Heart right ventricle (tissue), 16 donors: Measurements from ENCODE around the gene ARHGEF10L. TPM values are rescaled to one million over a fixed set of nuclear protein-coding genes. Genes with fewer than 3 reads are reported as not detected.

ENCODE experiments used
- ATAC-seq, 8 donors: fragments of 200-7000 bp; cut with Tn5 transposase; one replicate each; pipeline ENCODE4 v1.9.1; 2020; ENCODE audit warnings: mild to moderate bottlenecking in 8 of 8, moderate library complexity in 8 of 8, moderate number of reproducible peaks in 1 of 8
- DNase-seq, 2 donors: peaks; one replicate each; pipeline ENCODE4 v3.0.0-alpha.2; 2020
- H3K27ac ChIP-seq, 10 donors: fragments of 200-600 bp; sonication (generic) in 2 of 10; one replicate each; pipeline versions ENCODE4 v1.5.0 to v1.8.0; 2020 to 2022; ENCODE audit warnings: mild to moderate bottlenecking in 3 of 10
- H3K27me3 ChIP-seq, 7 donors: fragments of 200-600 bp; one replicate each; pipeline ENCODE4 v1.8.0; 2021 to 2022; ENCODE audit warnings: mild to moderate bottlenecking in 2 of 7
- H3K36me3 ChIP-seq, 9 donors: fragments of 200-600 bp; sonication (generic) in 1 of 9; one replicate each; pipeline versions ENCODE4 v1.5.0 to v1.8.0; 2020 to 2022; ENCODE audit warnings: mild to moderate bottlenecking in 2 of 9
- H3K4me1 ChIP-seq, 9 donors: fragments of 200-600 bp; sonication (generic) in 1 of 9; one replicate each; pipeline versions ENCODE4 v1.5.0 to v1.8.0; 2020 to 2022; ENCODE audit warnings: mild to moderate bottlenecking in 4 of 9
- H3K4me3 ChIP-seq, 10 donors: fragments of 200-600 bp; sonication (generic) in 2 of 10; one replicate each; pipeline versions ENCODE4 v1.5.0 to v1.8.0; 2020 to 2022; ENCODE audit warnings: mild to moderate bottlenecking in 7 of 10, moderate library complexity in 2 of 10
- H3K9me3 ChIP-seq, 11 donors: fragments of 200-600 bp in 10 of 11; sonication (generic) in 2 of 11; one replicate each; pipeline versions ENCODE4 v1.5.0 to v1.8.0; 2013 to 2022; ENCODE audit warnings: mild to moderate bottlenecking in 2 of 11, control low read depth in 1 of 11, moderate library complexity in 1 of 11
- WGBS, 2 donors: extraction: QIAGEN DNeasy Blood & Tissue Kit; methylation state at CpG; one replicate each; pipeline ENCODE4 v1.1.7; 2013; ENCODE audit warnings: inconsistent platforms in 1 of 2; 5-methylcytosine and 5-hydroxymethylcytosine counted together
- intact Hi-C, 10 donors: fragments of 100-400 bp; cut with DNase I; formaldehyde crosslinking; loops; one replicate each; pipeline versions ENCODE4 v1.11.1 to v1.14.2; 2022
- polyA plus RNA-seq, 2 donors: library from polyadenylated mRNA; stranded (reverse); fragments of 200-250 nt; gene quantifications; one replicate each; pipeline ENCODE4 v1.2.3, GENCODE V29; 2013
- total RNA-seq, 10 donors: library from RNA; stranded (reverse); fragmentation: NEBNext Ultra II Directional in 3 of 10; extraction: Animal tissue kit (Norgen Biotek cat#: 25700) in 3 of 10; gene quantifications; one replicate each; pipeline versions ENCODE4 v1.2.1 to v1.2.4, GENCODE V29; 2021 to 2023
- TF ChIP-seq, protein P1 (sequence below), 9 donors: fragments of 200-600 bp; sonication (generic) in 2 of 9; IDR thresholded peaks; one replicate each; pipeline versions ENCODE4 v1.5.0 to v1.8.0; 2021 to 2022; ENCODE audit warnings: antibody characterized with exemption in 9 of 9, mild to moderate bottlenecking in 5 of 9, moderate library complexity in 1 of 9
- donor health status: Arrhythmogenic right ventricular cardiomyopathy.
- donor health status: ischemic (EF 13 %, LVEDD 7.1; RV severe dilation, severe dysfunction).
- donor health status: healthy with polysubstance abuse.
- donor health status: DM: no; HTN: yes; CAD: no.
- donor health status: DM: no; HTN: no; CAD: no.
- donor health status: ischemic (EF 25% LVEDD 6.9; RV normal size, moderate dysfunction).
- donor health status: ischemic (EF 25% LVEDD 5.7; RV mildly dilated, moderate dysfunction).
- donor health status: healthy.
- donor health status: DM: yes; HTN: yes; CAD: no.
- donor health status: Ischemic cardiomyopathy.
- donor health status: ischemic (EF 35%, LVEDD 5.7; RV mildly dilated, moderate dysfunction).
- donor health status: nonischemic (EF 11% LVEDD 7.7; RV severe dilation, severe dysfunction).
- donor health status: DM: yes; HTN: yes; CAD: no.
- donor health status: PGD.
- donor health status: ischemic (EF 29% LVEDD 5.4; RV normal size, mild dysfunction).
- donor health status: nonischemic (EF 23%, LVEDD 6.1; RV moderate dilation, normal function).

ARHGEF10L gene
- total and polyA plus RNA-seq, 12 donors, result 45.4 to 68.4 (median 50.6) TPM

DNA sequence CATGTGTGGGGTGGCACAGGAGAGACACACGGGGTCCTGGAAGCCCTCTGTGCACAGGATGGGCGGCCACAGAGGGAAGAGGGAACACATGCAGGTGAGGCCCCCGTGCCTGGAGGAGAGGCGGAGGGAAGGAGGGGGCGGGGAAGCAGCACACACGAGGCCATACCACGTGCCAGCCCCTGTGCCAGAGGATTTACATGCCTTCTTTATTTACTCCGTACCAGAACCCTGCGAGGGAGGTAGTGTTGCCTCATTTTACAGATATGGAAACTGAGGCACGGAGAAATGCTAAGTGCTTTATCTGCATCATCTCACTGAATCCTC is 56.1 kb downstream of the ARHGEF10L start:
- no peaks in the 10 kb centered on the region for H3K27me3 ChIP-seq
- no peaks in the 10 kb centered on the region for H3K9me3 ChIP-seq
- TF ChIP-seq, protein P1, sequence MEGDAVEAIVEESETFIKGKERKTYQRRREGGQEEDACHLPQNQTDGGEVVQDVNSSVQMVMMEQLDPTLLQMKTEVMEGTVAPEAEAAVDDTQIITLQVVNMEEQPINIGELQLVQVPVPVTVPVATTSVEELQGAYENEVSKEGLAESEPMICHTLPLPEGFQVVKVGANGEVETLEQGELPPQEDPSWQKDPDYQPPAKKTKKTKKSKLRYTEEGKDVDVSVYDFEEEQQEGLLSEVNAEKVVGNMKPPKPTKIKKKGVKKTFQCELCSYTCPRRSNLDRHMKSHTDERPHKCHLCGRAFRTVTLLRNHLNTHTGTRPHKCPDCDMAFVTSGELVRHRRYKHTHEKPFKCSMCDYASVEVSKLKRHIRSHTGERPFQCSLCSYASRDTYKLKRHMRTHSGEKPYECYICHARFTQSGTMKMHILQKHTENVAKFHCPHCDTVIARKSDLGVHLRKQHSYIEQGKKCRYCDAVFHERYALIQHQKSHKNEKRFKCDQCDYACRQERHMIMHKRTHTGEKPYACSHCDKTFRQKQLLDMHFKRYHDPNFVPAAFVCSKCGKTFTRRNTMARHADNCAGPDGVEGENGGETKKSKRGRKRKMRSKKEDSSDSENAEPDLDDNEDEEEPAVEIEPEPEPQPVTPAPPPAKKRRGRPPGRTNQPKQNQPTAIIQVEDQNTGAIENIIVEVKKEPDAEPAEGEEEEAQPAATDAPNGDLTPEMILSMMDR (IDR thresholded peaks at IDR 0.05), result no peak
- H3K4me3 ChIP-seq, result no peak overlapping the region
- intact Hi-C loops, result no loop called here
- H3K4me1 ChIP-seq, result peaks cover 10 to 78% (median 32%) of the 10 kb centered on the region in 9 donors
- DNase-seq, result no peak
- peak overlapping the region in 3 of 10 donors; percentile 34 to 55 (median 51) for H3K27ac ChIP-seq
- H3K36me3 ChIP-seq, result no peaks in the 10 kb centered on the region
- no peak for ATAC-seq
- 77 to 85% methylated on average over 10 of the region's 10 CpGs for WGBS, 2 donors

DNA sequence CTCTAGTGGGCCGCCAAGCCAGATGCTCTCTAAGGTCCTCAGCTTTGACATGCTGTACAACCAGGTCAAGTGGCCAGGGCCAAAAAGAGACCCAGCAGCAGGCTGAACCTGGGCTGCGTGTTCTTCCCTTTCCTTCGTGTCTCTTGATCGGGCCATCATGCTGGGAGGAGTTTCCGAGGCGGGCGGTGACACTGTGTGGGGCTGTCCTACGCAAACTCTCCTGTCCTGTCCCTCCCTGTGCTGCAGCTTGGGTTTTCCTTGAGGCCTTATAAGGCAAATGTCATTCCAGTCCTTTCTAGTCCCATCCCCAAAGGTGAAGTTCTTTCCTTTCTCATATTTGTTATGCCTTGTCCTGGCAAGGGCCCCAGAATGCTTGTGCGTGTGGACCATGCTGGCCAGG is 56.7 kb downstream of the ARHGEF10L start:
- Histone ChIP-seq H3K4me1 (peaks cover 10 to 75% (median 32%) of the 10 kb centered on the region in 9 donors), H3K4me3 (no peak overlapping the region), H3K36me3 (no peaks in the 10 kb centered on the region), H3K27me3 (no peaks in the 10 kb centered on the region), H3K27ac (peak overlapping the region in 3 of 10 donors; percentile 34 to 55 (median 51)), H3K9me3 (no peaks in the 10 kb centered on the region)
- 71 to 80% methylated on average over 9 of the region's 9 CpGs for WGBS, 2 donors
- ATAC-seq (peak in 2 of 8 donors; percentile 17 to 31), DNase-seq (no peak)
- TF ChIP-seq, protein P1 (IDR thresholded peaks at IDR 0.05), result no peak
- intact Hi-C loops, result no loop called here

DNA sequence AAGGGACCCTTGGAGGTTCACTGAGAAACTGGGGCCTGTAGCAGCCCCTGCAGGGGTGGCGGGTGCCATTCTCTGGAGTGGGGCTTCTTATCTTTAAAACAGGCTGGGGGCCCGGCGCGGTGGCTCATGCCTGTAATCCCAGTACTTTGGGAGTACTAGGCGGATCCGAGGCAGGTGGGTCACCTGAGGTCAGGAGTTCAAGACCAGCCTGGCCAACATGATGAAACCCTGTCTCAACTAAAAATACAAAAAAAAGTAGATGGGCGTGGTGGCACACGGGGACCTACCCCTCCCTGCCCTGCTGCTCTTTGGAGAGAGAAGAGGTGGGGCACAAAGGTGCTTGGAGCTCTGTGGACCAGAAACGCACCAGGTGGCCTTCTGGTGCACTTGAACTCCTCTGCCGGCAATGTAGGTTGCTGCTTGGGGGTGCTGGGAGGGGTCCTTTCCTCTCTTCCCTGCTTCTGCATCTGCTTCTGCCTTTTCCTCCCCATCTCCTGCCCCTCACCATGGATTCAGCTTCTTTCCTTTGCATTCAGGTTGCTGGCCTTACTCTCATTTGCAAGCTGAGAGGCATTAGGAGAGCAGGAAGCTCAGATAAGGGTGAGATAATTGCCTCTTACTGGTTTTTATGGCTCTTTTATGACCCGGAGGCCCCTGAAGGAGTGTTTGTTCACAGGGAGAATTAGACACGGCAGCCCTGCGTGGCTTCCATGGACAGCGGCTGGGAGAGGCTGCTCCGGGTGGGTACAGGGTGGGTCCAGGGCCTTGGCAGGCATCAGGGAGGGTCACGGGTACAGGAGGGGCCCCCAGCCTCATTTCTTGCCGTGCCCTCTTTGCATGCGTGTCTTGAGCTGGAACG is 57.4 kb downstream of the ARHGEF10L start:
- DNase-seq (no peak), ATAC-seq (no peak)
- H3K27ac ChIP-seq, result peak overlapping the region in 3 of 10 donors; percentile 34 to 55 (median 51)
- 68 to 73% methylated on average over 19 of the region's 19 CpGs for WGBS, 2 donors
- no peaks in the 10 kb centered on the region for H3K9me3 ChIP-seq
- H3K4me1 ChIP-seq, result peaks cover 10 to 69% (median 32%) of the 10 kb centered on the region in 9 donors
- H3K27me3 ChIP-seq, result no peaks in the 10 kb centered on the region
- H3K4me3 ChIP-seq, result no peak overlapping the region
- no peaks in the 10 kb centered on the region for H3K36me3 ChIP-seq
- intact Hi-C loops, result no loop called here
- TF ChIP-seq, protein P1 (IDR thresholded peaks at IDR 0.05), result no peak

DNA sequence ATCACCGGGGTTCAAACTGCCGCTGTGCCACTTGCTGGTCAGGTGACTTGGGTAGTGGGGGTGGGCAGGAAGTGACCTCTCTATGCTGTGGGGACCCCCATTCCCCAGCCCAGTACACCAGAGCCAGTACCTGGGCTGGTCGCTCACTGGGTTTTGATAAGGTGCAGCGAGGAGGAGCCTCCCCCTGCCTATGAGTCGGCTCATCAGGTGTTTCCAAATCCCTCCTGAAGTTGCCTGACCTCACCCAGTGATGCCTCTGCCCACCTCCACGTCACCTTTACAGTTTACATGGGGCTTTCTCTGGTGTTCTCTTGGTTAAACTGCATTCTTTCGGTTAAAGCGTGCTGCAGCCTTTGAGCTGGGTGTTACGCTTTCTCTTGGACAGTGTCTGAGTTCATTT is 58.2 kb downstream of the ARHGEF10L start:
- WGBS, 2 donors, result 93 to 95% methylated on average over 9 of the region's 9 CpGs
- H3K9me3 ChIP-seq, result no peaks in the 10 kb centered on the region
- H3K36me3 ChIP-seq, result no peaks in the 10 kb centered on the region
- DNase-seq, result no peak
- no peak overlapping the region for H3K4me3 ChIP-seq
- H3K27ac ChIP-seq, result no peak overlapping the region
- TF ChIP-seq, protein P1 (IDR thresholded peaks at IDR 0.05), result no peak
- intact Hi-C loops, result no loop called here
- H3K4me1 ChIP-seq, result peaks cover 8 to 62% (median 25%) of the 10 kb centered on the region in 9 donors
- H3K27me3 ChIP-seq, result no peaks in the 10 kb centered on the region
- ATAC-seq, result no peak
